Stimulated activated memory B cell treated with anti-CD40 and anti-IgM and Interleukin-4, amounts not matched to agents 10 μg/mL and 1 μg/mL and 100 μg/mL, for 72 hours (primary cell): ENCODE results near the gene TBC1D21.

ENCODE experiments used
- ATAC-seq: fragments of 150-1000 bp; cut with Tn5 transposase; 2 replicates; pipeline ENCODE4 v1.10.0; 2021
- H3K27ac Mint-ChIP-seq: one replicate; pipeline ENCODE4 v1.8.0; 2022; ENCODE audit warnings: mild to moderate bottlenecking, mixed read lengths
- H3K27me3 Mint-ChIP-seq: one replicate; pipeline ENCODE4 v1.8.0; 2022; ENCODE audit warnings: mixed read lengths
- H3K36me3 Mint-ChIP-seq: one replicate; pipeline ENCODE4 v1.8.0; 2022; ENCODE audit warnings: mixed read lengths
- H3K4me1 Mint-ChIP-seq: one replicate; pipeline ENCODE4 v1.8.0; 2022; ENCODE audit warnings: mixed read lengths
- H3K4me3 Mint-ChIP-seq: one replicate; pipeline ENCODE4 v1.8.0; 2022; ENCODE audit warnings: mild to moderate bottlenecking, moderate library complexity, mixed read lengths
- H3K9me3 Mint-ChIP-seq: one replicate; pipeline ENCODE4 v1.8.0; 2022; ENCODE audit warnings: mixed read lengths

TBC1D21 gene

DNA sequence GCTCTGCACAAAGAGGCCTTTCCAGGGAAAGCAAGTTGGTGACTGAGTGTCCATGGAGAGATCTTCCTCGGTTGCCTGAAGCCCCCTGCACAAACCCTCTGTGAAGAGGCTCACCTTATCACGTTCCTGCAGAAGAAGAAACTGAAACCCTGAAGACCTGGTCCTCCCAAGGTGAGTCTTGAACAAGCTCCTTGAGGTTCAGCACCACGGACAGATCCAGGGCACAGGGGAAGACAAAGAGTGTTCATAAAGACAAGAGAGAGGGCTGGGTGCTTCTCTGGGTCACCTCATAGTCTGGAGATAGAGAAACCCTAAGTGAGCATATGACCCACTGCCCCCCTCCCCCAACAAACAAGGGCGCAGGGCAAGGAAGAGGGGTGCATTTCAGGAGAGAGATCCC is 21.7 kb upstream of the TBC1D21 start:
- Mint-ChIP-seq H3K9me3 (no peaks in the 10 kb centered on the region), H3K4me3 (no peak overlapping the region), H3K4me1 (no peaks in the 10 kb centered on the region), H3K27ac (no peak overlapping the region), H3K27me3 (peaks cover 61% of the 10 kb centered on the region), H3K36me3 (no peaks in the 10 kb centered on the region)
- no peak for ATAC-seq

DNA sequence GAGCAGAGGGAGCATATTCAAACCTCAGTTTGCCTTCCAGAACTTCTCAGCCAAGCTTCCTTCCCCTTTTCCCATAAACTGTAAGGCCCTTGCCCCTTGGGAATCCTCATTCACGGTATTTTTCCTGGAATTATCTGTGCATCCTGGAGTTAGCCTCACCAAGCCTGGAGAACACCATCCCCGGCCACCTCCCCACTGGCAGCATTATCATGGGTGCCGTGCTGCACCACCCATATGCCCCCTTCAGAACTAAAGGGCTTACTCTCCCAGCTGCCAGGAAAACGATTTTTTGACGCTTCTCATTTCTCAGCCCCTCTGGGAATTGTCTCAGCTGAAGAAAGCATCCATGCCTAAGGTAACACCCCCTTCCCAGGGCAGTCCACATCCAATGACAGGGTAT is 20.9 kb upstream of the TBC1D21 start:
- H3K4me3 Mint-ChIP-seq, result no peak overlapping the region
- peaks cover 64% of the 10 kb centered on the region for H3K27me3 Mint-ChIP-seq
- ATAC-seq, result no peak
- no peaks in the 10 kb centered on the region for H3K36me3 Mint-ChIP-seq
- no peak overlapping the region for H3K27ac Mint-ChIP-seq
- no peaks in the 10 kb centered on the region for H3K4me1 Mint-ChIP-seq
- H3K9me3 Mint-ChIP-seq, result no peaks in the 10 kb centered on the region

DNA sequence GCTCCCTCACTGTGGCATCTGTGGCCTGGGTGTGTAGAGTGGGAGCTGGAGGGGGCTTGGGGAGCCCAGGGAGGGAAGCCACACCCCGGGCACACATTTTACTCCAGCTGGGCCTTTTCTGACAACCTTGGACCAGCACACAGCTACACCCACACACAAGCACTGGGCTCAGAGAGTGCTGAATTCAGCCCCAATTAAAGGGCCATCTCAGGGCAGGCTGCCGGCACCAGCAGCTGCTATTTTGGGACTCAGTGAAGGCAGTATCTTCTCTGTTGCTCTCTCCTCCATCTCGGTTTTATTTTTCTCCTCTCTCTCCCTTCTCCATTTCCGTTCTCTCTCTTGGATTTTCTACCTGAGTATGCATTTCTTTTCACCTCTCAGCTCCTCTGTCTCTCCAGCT is 19.1 kb upstream of the TBC1D21 start:
- Mint-ChIP-seq H3K36me3 (no peaks in the 10 kb centered on the region), H3K27me3 (peaks cover 69% of the 10 kb centered on the region), H3K4me1 (no peaks in the 10 kb centered on the region), H3K27ac (no peak overlapping the region), H3K9me3 (no peaks in the 10 kb centered on the region), H3K4me3 (no peak overlapping the region)
- no peak for ATAC-seq

DNA sequence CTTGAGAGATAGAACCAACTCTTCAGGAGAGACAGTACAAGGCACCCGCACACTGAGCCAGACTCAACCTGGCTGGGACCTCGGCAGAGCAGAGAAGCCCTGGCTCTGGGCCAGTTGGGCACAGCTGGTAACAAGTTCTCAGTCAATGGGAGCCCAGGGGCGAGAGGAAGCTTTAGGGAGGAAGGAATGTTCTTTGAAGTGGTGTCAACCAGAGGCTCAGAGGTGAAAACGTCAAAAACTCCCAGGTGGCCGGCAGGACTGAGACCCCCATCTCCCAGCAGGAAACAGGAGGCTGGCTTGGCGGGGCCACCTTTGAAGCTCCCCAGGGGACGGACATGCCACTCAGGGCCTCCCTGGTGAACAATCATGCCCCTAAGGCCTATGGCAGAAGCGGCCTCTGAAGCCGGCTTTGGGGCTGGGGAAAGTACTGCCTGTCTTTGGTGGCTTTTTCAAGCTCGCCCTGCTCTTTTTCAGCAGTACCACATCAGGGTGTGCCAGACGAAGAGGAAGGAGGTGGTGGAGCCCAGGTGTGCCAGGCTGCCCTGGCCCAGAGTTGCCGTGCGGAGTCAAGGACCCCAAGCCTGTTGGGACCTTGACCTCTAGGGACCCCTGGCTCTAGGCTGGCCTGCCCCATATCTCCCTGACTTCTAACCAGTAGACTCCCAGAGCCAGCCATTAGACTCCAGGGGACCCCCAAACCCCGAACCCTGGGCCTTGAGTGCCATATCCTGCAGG is 16.7 kb upstream of the TBC1D21 start:
- no peak overlapping the region for H3K4me3 Mint-ChIP-seq
- no peak for ATAC-seq

DNA sequence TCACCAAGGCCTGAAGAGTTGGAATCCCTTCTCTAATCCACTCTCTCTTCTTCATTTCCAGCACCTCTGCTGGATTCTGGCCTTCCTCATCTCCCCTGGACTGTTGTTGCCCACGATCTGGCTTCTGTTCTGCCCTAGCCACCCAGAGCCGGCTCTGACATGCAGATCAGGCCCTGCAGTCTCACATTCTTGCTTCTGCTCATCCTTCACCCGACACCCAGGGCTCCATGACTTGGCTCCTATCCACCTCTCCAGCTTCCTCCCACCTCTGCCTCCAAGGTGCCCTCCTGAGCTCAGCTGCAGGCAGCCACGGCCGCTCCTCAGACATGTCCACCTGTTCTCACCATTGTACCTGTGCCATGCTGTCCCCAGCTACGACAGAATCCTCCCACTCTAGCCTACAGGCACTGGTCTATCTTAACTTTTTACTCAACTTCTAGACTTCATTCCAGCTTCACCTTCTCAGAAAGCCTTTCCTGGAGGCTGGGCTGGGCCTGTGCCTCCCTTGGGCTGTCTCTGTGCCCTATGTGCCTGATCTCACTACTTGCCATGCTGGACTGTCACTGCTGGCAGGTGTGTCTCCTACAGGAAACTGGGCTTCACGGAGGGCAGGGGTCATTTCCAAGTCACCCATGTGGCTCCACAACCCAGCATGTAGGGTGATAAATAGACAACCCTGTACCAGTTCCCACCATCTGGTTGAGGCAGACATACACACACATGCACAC is 16.0 kb upstream of the TBC1D21 start:
- Mint-ChIP-seq H3K27ac (no peak overlapping the region), H3K4me1 (no peaks in the 10 kb centered on the region)
- no peak for ATAC-seq

More for the DNA sequence above, 16.7 kb upstream of the TBC1D21 start:
- Mint-ChIP-seq H3K9me3 (no peaks in the 10 kb centered on the region), H3K4me1 (no peaks in the 10 kb centered on the region), H3K27ac (no peak overlapping the region), H3K27me3 (peaks cover 81% of the 10 kb centered on the region), H3K36me3 (no peaks in the 10 kb centered on the region)

DNA sequence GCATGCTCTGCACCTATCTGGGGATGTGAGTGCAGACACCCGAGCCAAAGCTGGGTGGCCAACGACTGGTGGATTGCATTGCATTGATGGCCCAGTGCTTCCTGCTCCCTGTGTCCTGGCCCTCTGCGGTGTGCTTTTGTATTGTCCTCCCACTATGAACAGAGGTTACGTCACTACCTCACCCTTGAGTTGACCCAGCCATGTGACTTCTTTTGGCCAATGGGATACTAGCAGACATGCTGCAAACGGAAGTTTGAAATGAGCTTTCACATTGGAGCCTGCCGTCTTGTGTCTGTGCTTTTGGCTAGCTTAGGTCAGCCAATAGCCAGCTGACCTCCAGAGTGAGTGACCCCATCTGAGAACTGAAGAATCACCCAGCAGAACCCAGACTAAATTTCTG is 15.3 kb upstream of the TBC1D21 start:
- no peak overlapping the region for H3K27ac Mint-ChIP-seq
- no peaks in the 10 kb centered on the region for H3K4me1 Mint-ChIP-seq
- peaks cover 72% of the 10 kb centered on the region for H3K27me3 Mint-ChIP-seq
- no peaks in the 10 kb centered on the region for H3K9me3 Mint-ChIP-seq
- ATAC-seq, result no peak
- no peak overlapping the region for H3K4me3 Mint-ChIP-seq
- H3K36me3 Mint-ChIP-seq, result no peaks in the 10 kb centered on the region

More for the DNA sequence above, 16.0 kb upstream of the TBC1D21 start:
- Mint-ChIP-seq H3K27me3 (peaks cover 74% of the 10 kb centered on the region), H3K9me3 (no peaks in the 10 kb centered on the region), H3K36me3 (no peaks in the 10 kb centered on the region), H3K4me3 (no peak overlapping the region)

DNA sequence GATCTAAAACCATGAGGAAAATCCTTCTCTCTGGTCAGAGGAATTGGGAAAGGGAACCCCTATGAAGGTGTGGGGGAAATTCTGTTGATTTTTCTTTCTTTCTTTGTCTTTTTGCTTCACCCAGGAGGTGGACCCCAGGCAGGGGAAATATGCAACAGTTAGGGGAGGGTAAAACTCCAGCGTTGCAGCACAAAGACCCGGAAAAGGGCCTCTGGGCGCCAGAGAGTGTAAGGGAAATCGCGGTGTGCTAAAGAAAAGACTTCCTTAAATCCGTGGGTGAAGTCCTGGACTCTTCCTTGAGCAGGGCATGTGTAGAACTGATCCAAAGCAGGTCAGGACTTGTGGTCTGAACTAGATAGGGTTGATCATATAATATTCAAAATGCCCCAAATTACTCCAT is 11.1 kb upstream of the TBC1D21 start:
- H3K27me3 Mint-ChIP-seq, result peaks cover 80% of the 10 kb centered on the region
- H3K9me3 Mint-ChIP-seq, result peaks cover 3% of the 10 kb centered on the region
- no peaks in the 10 kb centered on the region for H3K36me3 Mint-ChIP-seq
- H3K4me3 Mint-ChIP-seq, result no peak overlapping the region
- H3K4me1 Mint-ChIP-seq, result no peaks in the 10 kb centered on the region
- ATAC-seq, result no peak
- H3K27ac Mint-ChIP-seq, result no peak overlapping the region

DNA sequence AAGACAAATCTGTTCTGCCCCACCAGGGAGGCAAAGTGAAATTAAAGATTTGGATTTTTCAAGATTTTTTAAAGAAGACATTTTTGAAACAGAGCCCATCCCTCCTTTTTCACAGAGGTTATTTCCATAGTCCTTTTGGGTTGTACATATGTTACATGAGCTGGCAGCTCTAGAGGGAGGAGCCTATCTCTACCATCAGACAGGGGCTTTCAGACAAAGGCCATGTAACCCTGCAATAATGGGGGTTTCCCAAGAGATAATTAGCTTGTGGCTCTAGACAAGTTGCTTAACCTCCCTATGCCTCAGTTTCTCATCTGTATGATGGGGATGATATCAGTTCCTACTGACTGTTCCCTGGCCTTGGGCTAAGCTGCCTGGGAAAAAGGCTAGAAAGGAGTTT is 8.0 kb upstream of the TBC1D21 start:
- H3K4me3 Mint-ChIP-seq, result no peak overlapping the region
- H3K27ac Mint-ChIP-seq, result no peak overlapping the region
- no peak for ATAC-seq
- H3K4me1 Mint-ChIP-seq, result no peaks in the 10 kb centered on the region
- peaks cover 3% of the 10 kb centered on the region for H3K9me3 Mint-ChIP-seq
- no peaks in the 10 kb centered on the region for H3K36me3 Mint-ChIP-seq
- H3K27me3 Mint-ChIP-seq, result peaks cover 79% of the 10 kb centered on the region

DNA sequence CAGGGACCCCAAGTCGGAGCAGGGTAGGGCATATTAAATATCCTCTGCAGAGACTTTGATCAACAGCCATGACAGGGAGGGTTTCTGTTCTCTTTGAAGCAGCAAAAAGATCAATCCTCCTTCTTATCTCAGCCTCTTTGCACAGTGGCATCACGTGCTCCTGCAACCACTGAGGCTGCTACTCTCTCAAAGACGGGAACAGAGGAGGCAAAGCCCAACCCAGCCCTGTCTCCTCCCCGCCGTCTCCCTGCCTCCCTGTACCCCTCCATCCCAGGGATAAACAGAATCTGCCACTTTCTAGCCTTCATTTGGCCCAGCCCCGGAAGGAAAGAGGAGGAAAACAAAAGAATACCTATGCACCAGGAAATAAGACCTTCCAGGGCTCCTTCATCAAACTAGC is 7.5 kb upstream of the TBC1D21 start:
- Mint-ChIP-seq H3K36me3 (no peaks in the 10 kb centered on the region), H3K9me3 (peaks cover 3% of the 10 kb centered on the region), H3K27ac (no peak overlapping the region), H3K27me3 (peaks cover 79% of the 10 kb centered on the region), H3K4me1 (no peaks in the 10 kb centered on the region), H3K4me3 (no peak overlapping the region)
- no peak for ATAC-seq

DNA sequence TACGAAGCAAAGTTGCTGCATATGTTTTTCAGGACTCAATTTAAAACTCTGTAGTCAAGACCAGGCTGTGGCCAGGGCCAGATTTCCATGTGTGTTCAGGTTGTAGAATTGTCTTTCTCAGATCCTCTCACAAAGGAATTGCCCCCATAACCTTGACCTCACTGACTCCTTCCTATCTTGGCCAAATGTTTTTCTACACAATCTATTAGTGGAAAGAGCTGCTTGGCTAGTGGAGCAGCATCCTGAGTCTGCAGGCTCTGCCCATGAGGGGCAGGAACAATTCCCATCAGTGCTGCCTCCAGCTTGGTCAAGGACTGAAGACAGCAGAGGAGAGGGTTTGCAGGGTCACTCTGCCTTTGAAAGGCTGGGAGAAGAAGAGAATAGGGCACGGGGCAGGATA is 6.9 kb upstream of the TBC1D21 start:
- Mint-ChIP-seq H3K27me3 (peaks cover 83% of the 10 kb centered on the region), H3K9me3 (peaks cover 3% of the 10 kb centered on the region), H3K36me3 (no peaks in the 10 kb centered on the region), H3K27ac (no peak overlapping the region), H3K4me3 (no peak overlapping the region), H3K4me1 (no peaks in the 10 kb centered on the region)
- no peak for ATAC-seq

DNA sequence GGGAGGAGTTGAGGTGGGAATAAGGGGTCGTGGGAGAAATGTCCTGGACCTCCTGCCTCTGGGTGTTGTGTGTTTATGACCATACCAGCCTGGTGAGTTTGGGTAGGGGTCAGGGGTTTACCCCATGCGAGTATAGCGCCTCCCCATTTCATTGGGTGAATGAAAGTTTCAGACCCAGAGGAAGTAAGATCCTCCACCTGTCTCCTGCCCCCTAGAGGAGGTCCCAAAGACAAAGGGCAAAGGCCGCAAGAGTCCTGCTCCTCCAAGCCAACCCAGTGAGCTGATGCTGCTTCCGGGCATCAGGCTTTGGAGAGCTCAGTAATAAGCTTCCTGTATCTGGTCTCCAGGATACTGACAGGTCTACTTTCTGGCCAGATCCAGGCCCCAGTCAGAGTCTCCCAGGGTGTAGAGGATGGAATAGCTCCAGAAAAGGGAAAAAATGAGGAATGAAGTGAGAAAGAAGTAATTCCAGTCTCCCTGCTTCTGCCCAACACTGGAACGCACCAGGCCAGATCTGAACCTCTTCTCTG is 6.4 kb upstream of the TBC1D21 start:
- Mint-ChIP-seq H3K27me3 (peaks cover 85% of the 10 kb centered on the region), H3K9me3 (peaks cover 3% of the 10 kb centered on the region), H3K27ac (no peak overlapping the region), H3K4me1 (no peaks in the 10 kb centered on the region), H3K36me3 (no peaks in the 10 kb centered on the region), H3K4me3 (no peak overlapping the region)
- no peak for ATAC-seq

DNA sequence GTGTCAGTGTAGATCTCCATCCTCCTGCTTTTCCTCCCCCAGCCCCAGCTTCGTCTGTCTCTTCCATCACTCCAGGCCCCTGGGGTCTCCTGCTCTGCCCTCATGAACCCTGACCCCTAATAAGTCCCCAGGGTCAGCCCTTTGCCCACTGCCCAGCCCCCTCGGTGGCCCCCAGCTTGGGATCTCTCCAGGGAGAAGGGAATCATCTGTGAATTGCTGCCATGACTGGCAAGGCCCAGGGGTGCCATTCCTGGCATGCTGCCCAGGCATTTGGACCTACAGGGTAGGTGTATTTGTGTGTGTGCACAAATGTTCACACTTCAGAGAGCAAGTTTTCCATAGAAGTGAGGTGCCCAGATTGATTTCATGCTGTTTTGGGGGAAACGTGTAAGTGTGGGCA is 5.9 kb upstream of the TBC1D21 start:
- ATAC-seq, result no peak
- no peak overlapping the region for H3K4me3 Mint-ChIP-seq

DNA sequence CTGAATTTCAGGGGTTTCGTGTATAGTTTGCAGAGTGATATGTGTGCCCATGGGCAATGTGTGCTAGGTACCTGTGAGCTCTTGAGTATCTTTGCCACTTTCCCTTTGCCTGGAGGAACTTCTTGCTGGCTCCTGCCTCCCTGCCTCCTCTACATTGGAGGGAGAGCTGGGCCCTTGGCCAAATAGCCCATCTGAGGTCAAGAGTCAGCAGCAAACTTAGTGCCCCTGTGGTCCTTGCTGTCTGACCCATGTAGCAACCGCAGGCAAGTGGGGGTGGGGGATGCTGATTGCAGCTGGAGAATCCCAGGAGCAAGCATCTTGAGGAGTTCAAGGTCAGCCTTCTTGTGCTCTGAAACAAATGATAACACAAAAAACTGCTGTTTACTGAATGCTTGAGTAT is 5.4 kb upstream of the TBC1D21 start:
- Mint-ChIP-seq H3K4me1 (no peaks in the 10 kb centered on the region), H3K27ac (no peak overlapping the region), H3K27me3 (peaks cover 91% of the 10 kb centered on the region), H3K9me3 (peaks cover 3% of the 10 kb centered on the region), H3K36me3 (no peaks in the 10 kb centered on the region), H3K4me3 (no peak overlapping the region)
- no peak for ATAC-seq

More for the DNA sequence above, 5.9 kb upstream of the TBC1D21 start:
- Mint-ChIP-seq H3K9me3 (peaks cover 3% of the 10 kb centered on the region), H3K27me3 (peaks cover 90% of the 10 kb centered on the region), H3K27ac (no peak overlapping the region), H3K36me3 (no peaks in the 10 kb centered on the region), H3K4me1 (no peaks in the 10 kb centered on the region)

DNA sequence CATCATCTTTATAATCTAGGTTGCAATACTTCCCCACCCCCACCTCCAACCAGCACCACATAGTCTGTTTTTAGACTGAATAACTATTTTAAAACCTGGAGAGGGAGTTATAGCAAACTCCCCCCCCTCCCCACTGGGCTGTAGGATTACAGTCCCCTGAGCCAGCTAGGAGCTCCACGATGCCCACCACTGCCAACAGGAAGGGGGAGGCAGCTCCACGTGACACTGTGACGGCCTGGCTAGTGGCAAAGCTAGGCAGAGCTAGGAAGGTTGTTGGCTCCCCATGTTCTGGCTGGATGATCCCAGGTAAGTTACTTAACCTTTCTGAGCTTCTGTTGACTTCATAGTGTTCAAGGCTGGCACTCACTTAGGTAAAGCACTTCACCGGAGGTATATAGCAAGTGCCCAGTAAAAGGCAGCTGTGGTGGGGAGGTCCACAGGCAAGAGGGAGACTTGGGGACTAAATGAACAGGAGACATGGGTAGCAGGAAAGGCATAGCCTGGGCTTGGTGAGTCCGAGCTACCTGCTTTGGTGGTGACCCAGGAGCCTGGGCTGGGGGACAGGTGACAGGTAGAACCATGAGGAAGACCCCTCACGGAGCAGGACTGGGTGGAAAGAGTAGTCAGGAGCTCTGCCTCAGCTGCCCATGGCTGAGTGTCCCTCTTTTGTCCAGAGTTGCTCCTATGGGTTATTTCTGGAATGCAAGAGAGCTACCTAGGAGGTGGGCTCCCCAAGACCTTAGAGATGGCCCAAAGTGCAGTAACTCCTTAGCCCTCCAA is 4.0 kb upstream of the TBC1D21 start:
- Mint-ChIP-seq H3K27ac (no peak overlapping the region), H3K4me1 (no peaks in the 10 kb centered on the region), H3K9me3 (no peaks in the 10 kb centered on the region), H3K27me3 (peaks cover 90% of the 10 kb centered on the region), H3K4me3 (no peak overlapping the region), H3K36me3 (no peaks in the 10 kb centered on the region)
- no peak for ATAC-seq

DNA sequence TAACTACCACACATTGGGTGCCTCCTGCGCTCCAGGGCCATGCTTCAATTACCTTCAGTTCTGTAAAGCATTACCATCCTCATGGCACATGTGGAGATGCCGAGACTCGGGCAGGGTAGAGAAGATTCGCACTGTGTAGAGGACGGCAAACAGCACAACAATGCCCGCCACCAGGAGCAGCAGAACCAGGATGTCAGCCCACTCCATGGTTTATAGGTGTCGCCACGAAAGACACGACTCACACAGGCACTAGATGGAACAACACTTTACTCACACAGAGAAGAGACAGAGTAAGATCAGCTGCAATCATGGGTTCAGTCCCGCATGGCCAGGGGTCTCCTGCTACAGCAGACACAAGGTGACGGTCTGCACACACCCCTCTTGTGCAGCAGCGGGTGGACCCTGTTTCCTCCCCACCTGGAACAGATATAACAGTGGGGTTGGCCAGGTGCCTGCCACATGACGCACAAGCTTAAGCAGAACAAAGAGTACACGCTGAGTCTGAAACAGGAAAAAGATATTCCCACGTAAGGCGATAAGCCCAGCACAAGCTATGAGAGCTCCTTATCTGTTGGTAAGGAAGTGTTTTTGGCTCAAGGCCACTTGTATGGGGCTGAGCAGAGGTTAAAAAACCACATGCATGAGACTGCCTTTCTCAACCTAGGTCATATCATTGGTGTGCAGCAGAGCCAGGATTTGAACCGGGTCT is 2.5 kb upstream of the TBC1D21 start:
- H3K4me3 Mint-ChIP-seq, result no peak overlapping the region
- H3K9me3 Mint-ChIP-seq, result no peaks in the 10 kb centered on the region
- ATAC-seq, result no peak
- peaks cover 93% of the 10 kb centered on the region for H3K27me3 Mint-ChIP-seq
- no peak overlapping the region for H3K27ac Mint-ChIP-seq
- no peaks in the 10 kb centered on the region for H3K4me1 Mint-ChIP-seq
- H3K36me3 Mint-ChIP-seq, result no peaks in the 10 kb centered on the region
